NCI-H128 (cell line): ENCODE measurements around the gene URI1.
"Not testable (repeated sequence)": the region's sequence is repeated elsewhere in the genome, so short reads cannot be mapped to it uniquely, and the experiment has no call there.

Experiments used
- DNase-seq: peaks from one replicate; lab custom pipeline; 2025; ENCODE audit not compliant: unreplicated experiment; lab: John Stamatoyannopoulos, UW

The URI1 gene

GRCh38 chr19:29940971-29941585 lies 961 bp upstream of the URI1 start:
- no peak for DNase-seq

DNA sequence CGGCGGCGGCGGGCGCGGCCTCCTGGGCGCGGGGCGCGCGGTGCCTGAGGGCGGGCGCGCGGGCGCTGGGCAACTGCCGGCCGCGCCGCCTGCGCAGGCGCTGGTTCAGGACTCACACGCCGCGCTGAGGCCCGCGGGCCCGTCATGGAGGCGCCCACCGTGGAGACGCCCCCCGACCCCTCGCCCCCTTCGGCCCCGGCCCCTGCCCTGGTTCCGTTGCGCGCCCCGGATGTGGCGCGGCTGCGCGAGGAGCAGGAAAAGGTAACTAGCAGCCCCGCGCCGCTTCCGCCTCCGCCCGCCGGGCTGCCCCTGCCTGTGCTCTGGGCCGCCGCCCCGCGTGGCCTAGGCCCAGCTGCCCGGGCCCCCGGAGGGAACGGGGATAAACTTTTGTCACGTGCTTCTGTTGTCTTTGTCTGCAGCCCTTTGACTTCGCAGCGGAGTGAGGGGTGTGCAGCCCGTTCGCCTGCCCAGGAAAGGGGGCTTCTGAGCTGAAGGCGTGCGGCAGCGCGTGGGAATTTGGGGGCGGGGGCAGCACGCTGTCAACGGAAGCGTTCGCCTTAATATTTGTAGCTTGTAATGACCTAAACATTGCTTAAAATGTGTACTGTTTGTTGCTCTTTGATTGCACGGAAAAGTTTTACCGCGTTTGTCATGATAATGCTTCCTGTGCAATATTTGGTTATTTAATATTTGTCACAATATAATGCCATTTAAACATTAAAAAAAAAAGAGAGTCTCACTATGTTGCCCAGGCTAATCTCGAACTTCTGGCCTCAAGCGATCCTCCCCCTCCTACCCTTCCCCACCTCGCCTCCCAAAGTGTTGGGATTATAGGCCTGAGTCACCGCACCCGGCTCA lies 594 bp downstream of the URI1 start:
- no peak for DNase-seq

- no peak for DNase-seq
Measured at GRCh38 chr19:29943615-29944014, 1.6 kb downstream of the URI1 start.

DNA sequence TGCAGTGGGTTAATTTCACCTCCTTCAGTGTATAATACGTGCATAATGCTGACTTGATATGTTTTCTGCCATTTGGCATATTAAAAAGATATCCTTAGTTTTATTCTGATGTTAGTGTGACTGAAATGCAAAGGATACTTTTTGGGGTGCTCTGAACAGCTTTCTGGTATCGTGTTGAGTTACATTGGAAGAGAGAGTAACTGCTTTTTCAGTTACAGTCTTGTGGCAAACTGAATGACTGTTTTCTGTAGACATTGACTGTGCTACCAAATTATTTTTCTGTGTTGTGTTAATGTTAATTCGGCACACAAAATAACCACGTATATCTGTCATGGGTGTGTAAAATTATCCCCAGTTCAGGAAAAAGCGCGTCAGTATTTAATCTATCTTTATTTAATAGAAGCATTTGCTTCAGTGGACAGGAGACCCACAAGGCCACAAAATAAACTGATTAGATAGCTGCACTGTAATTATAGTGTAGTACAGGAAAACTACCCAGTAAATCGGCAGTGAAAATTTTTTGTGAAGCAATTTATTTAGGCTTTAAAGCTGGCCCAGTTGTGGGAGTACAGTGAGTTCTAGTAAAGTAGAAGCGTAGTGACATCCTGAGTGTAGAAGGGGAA lies 2.5 kb downstream of the URI1 start:
- DNase-seq: no peak

DNA sequence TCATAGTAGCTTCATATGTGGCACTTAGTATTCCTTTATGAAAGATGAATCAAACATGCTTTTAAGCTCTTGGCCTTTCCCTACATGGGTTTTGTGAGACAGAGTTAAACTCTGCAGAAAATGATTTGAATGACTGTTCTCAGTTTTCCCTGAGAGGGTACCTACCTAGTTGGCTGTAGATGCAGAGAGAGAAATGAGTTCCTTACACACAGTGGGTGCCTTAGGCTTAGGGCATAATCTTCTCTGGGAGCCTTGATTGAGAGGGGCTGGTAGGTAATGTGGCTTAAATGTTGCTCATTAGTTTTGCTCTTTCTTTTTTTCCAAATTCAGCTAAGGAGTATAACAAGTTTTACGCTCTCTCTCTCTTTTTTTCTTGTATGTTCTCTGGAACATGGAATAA lies 3.0 kb downstream of the URI1 start:
- DNase-seq: no peak

GRCh38 chr19:29945433-29945832 lies 3.4 kb downstream of the URI1 start:
- no peak for DNase-seq

- no peak for DNase-seq
Measured at GRCh38 chr19:29946645-29947044, 4.6 kb downstream of the URI1 start.

GRCh38 chr19:29947871-29948270 lies 5.8 kb downstream of the URI1 start:
- no peak for DNase-seq

GRCh38 chr19:29948759-29949470 lies 6.9 kb downstream of the URI1 start:
- DNase-seq: not testable (repeated sequence)

DNA sequence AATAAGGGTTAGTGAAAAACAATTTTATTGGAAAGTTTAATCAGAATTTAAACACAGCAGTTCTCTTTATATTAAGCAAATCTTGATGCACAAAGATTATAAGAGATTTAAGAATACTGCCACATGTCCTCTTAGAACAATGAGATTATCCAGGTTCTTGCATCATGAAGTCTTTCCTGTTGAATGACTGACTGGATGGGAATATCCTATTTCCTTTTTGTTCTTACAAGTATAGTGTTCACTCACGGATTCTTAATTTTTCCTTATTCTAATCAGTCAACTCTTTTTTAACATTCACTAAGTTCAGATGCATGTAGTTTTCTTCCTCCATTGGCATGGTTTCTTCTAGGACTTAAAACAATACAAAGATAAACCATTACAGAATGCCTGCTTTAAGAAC lies 10.1 kb downstream of the URI1 start:
- DNase-seq: no peak

DNA sequence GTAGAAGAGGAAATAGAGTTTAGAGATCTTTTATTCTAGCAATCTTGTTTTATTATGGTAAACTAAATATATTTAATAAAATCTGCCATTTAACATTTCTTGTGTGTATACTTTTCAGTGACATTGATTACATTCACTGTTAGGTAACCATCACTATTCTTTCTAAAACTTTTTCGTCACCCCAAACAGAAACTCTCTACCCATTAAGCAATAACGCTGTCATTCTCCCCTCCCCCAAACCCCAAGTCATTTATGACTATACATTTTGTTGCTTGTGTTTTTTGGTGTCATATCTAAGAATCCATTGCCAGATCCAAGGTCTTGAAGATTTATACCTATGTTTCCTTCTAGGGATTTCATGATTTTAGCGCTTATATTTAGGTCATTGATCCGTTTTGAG lies 10.6 kb downstream of the URI1 start:
- DNase-seq: no peak

DNA sequence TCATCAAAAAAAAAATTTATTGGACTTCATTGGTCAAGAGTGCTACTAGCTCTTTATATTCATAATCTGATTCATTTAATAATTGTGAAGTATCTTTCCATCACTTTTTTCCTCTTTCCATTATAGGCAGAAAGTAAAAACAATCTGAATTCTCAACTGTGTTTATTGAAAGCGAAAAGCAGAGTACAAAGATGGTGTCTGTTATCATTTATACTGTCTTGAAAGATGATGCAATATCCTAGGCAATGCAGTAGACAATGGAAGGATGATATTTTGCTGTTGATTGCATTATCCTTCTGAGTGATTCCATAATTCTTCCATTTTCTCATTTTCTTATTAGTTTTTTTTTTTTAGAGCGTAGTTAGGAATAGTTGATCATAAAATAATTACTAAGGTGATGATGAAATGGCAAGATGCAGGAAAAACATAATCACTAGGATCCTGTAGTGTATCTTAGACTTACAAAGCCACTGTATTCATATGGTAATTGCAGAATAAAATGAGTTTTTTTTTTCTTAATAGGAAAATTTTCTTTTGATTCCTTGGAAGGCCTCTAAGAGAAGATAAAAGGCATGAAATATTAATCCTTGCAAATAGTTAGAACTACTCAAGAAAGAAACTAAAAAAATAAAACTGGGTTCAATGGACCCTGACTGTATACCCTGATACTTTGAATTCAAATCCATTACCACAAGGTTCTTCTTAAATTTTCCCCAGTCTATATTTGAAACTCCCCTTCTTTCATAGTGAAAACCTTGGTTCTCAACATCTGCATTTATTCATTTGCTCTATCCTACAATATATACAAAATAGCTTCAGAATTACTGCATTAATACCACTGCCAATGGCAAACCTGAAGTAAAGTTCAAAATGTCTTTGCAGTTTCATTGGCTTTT lies 11.6 kb downstream of the URI1 start:
- DNase-seq: no peak

- no peak for DNase-seq
Measured at GRCh38 chr19:29956855-29957254, 14.8 kb downstream of the URI1 start.

- no peak for DNase-seq
Measured at GRCh38 chr19:29961311-29961710, 19.3 kb downstream of the URI1 start.

DNA sequence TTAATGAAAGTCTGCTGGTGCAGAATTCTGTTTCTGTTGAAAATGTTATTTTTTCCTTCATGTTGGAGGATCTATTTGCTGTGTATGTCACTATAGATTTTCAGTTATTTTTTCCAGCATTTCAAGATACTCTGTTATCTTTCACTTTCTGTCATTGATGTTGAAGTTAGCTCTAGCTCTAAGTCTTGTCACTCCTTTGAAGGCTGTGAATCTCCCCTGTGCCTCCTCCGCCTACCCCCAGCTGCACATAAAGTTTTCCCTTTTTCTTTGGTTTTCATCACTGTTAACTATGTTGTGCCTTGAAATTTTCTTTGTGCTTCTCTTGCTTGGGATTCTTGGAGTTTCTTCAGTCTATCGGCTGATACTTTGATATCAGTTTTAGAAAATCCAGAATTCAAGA lies 20.8 kb downstream of the URI1 start:
- DNase-seq: no peak

DNA sequence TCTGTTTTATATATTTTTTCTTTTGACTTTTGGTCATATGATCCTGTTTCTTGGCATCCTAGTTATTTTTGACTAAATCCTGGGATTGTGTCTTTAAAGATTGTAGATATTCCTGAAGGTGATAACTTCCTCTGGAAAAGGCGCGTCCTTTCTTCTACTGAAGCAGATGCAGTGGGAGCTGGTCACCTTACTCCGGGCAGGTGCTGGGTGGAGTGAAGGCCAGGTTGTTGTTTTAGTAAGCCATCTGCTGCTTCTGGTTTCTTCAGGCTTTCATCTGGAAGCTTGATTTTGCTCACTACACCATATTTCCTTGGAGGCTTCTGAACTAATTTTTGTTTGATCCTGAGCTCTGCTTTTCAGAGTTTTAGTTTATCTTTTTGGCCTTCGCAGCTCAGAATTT lies 21.5 kb downstream of the URI1 start:
- no peak for DNase-seq

DNA sequence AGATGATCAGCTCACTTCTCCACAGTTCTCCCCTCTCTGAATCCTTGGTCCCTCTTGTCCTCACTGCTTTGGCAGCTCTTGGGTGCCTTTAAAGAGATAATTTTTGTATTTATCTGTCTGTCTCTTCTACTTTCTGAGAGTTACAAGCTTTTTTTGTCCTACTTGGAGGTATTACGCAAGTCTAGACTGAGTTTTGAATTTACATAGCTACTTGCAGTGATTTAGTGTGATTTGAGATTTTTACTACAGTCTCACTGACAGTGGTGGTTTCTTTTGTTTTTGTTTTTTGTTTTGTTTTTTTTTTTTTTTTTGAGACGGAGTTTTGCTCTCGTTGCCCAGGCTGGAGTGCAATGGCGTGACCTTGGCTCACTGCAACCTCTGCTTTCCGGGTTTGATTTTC lies 22.1 kb downstream of the URI1 start:
- no peak for DNase-seq

DNA sequence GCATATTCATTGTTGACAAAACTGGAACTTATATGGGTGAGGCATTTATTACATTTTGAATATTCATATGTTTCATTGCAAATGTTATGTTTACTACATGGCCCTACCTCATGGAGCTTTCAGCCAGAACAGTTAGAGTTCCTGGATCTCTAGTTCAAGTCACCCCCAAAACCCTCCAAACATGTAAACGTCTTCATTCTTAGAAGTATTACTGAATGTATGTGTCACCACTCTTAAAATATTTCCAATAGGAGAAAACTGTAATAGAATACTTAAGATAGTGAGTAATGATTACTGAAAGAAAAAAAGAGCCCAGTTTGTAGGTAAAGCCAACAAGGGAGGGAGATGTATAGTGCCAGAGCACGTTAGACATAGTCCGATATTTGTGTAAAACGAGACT lies 23.5 kb downstream of the URI1 start:
- DNase-seq: no peak

GRCh38 chr19:29966142-29966541 lies 24.1 kb downstream of the URI1 start:
- not testable (repeated sequence) for DNase-seq

DNA sequence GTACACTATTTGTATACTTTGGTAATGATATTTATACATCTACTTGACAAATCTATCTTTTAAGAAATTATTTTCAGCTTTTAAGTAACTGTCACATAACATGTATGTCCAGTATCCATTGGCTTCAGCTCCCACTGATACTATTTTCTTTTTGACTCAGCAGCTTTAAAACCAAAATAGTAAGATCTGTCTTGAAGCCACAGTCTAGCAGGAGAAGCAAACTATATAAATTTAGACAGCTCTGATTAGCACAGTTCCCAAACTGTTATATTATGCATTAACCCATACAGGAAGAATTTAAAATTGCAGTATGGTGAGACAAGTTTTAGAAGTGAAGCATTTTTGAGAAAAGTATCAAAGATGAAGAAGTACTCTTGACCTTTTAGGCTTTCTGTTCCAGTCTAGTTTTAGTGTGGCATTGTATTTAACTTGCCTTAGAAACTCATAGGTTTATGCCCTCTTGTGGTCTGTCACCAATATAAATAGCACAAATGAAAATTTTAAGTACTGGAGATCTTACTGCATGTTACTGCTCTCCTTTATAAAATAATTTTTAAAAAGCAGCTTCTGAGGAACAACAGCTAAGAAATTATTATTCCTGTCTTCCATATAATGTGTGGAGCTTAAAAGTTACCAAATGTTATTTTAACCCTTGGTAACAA lies 24.7 kb downstream of the URI1 start:
- no peak for DNase-seq
